ENCODE data around the gene SSBP1.
"Not testable (repeated sequence)": the region's sequence is repeated elsewhere in the genome, so short reads cannot be mapped to it uniquely, and the experiment has no call there.

The SSBP1 gene

DNA sequence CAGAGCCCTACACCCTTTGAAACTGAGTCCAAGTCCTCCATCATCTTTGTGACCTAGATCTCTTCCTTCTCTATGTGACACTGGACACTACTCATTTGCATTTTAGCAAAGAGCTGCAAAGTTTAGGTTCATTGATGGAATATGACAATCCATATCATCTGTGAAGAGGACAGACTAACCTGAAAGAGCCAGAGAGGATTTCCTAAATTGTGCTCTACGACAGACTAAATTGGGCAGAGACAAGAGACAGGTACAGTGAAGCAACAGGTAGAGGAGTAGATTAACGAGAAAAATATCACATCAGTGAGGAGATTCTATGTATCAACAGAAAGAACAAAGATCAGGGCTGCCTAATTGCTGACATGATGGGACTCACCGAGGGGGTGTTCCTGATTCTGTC, 25.6 kb downstream of the SSBP1 start, which contains the start of gene TAS2R3:
Gene TAS2R3, plus strand, starts transcription at position 301 of the 400 bp plus-strand sequence. Its CDS starts 62 bp downstream, at position 363.
- H3K36me3 ChIP-seq (ENCODE audit: insufficient read depth, low read length), result peaks cover 47% of the 10 kb centered on the region
- no peaks in the 10 kb centered on the region for H3K9me3 ChIP-seq (ENCODE audit: low read length)
- no peaks in the 10 kb centered on the region for H4K20me1 ChIP-seq (ENCODE audit: insufficient read depth, low read length)
- H3K4me2 ChIP-seq (ENCODE audit: low read length), result no peak within 1 kb of the TSS
- no peaks in the 10 kb centered on the region for H3F3A ChIP-seq (ENCODE audit: insufficient read depth, low read length)
- H3K9me2 ChIP-seq (ENCODE audit: low read depth, low read length), result no peaks in the 10 kb centered on the region
- H3K27me3 ChIP-seq (ENCODE audit: insufficient read depth, low read length), result no peaks in the 10 kb centered on the region
- no peak within 1 kb of the TSS for H3K9ac ChIP-seq (ENCODE audit: low read length)
- TF ChIP-seq CTCF (IDR thresholded peaks at IDR 0.05; ENCODE audit: low read length), result no peak
- TF ChIP-seq EZH2 (IDR thresholded peaks at IDR 0.05; ENCODE audit: borderline replicate concordance, low read length), result no peak
- H3K4me3 ChIP-seq (ENCODE audit: low read depth, low read length, poor library complexity, severe bottlenecking), result no peak within 1 kb of the TSS
- H3K27ac ChIP-seq (ENCODE audit: low read depth, low read length, poor library complexity, severe bottlenecking), result no peak within 1 kb of the TSS
- H3K4me1 ChIP-seq (ENCODE audit: insufficient read depth, low read length, severe bottlenecking), result no peaks in the 10 kb centered on the region
- H2AFZ ChIP-seq (ENCODE audit: low read length), result no peak within 1 kb of the TSS
- H3K79me2 ChIP-seq (ENCODE audit: insufficient read depth, low read length), result no peaks in the 10 kb centered on the region

- H3K27ac ChIP-seq (ENCODE audit: low read depth, low read length, poor library complexity, severe bottlenecking); H3K9ac ChIP-seq (ENCODE audit: low read length); H4K20me1 ChIP-seq (ENCODE audit: insufficient read depth, low read length); H3F3A ChIP-seq (ENCODE audit: insufficient read depth, low read length); H3K4me2 ChIP-seq (ENCODE audit: low read length); H2AFZ ChIP-seq (ENCODE audit: low read length); H3K36me3 ChIP-seq (ENCODE audit: insufficient read depth, low read length); H3K4me1 ChIP-seq (ENCODE audit: insufficient read depth, low read length, severe bottlenecking); H3K4me3 ChIP-seq (ENCODE audit: low read depth, low read length, poor library complexity, severe bottlenecking); H3K27me3 ChIP-seq (ENCODE audit: insufficient read depth, low read length); H3K9me2 ChIP-seq (ENCODE audit: low read depth, low read length); H3K79me2 ChIP-seq (ENCODE audit: insufficient read depth, low read length); H3K9me3 ChIP-seq (ENCODE audit: low read length): not testable (repeated sequence)
These were observed 32.0 kb downstream of the SSBP1 start for GRCh38 chr7:141770083-141770583.

GRCh38 chr7:141776374-141776773, 38.2 kb downstream of the SSBP1 start, which contains the start of gene TAS2R4:
Gene TAS2R4 (plus strand): TSS chr7:141776674. CDS start chr7:141778489, 1,815 bp downstream.
- Histone ChIP-seq H3K9ac (ENCODE audit: low read length) (no peak within 1 kb of the TSS), H2AFZ (ENCODE audit: low read length) (no peak within 1 kb of the TSS), H3K27me3 (ENCODE audit: insufficient read depth, low read length) (no peaks in the 10 kb centered on the region), H3K79me2 (ENCODE audit: insufficient read depth, low read length) (no peaks in the 10 kb centered on the region), H3K4me3 (ENCODE audit: low read depth, low read length, poor library complexity, severe bottlenecking) (no peak within 1 kb of the TSS), H3K36me3 (ENCODE audit: insufficient read depth, low read length) (peaks cover 23% of the 10 kb centered on the region), H3K4me1 (ENCODE audit: insufficient read depth, low read length, severe bottlenecking) (no peaks in the 10 kb centered on the region), H3K4me2 (ENCODE audit: low read length) (no peak within 1 kb of the TSS), H3K27ac (ENCODE audit: low read depth, low read length, poor library complexity, severe bottlenecking) (no peak within 1 kb of the TSS), H3K9me3 (ENCODE audit: low read length) (no peaks in the 10 kb centered on the region), H3K9me2 (ENCODE audit: low read depth, low read length) (no peaks in the 10 kb centered on the region), H4K20me1 (ENCODE audit: insufficient read depth, low read length) (no peaks in the 10 kb centered on the region), H3F3A (ENCODE audit: insufficient read depth, low read length) (no peaks in the 10 kb centered on the region)
- TF ChIP-seq CTCF (IDR thresholded peaks at IDR 0.05; ENCODE audit: low read length) (no peak), EZH2 (IDR thresholded peaks at IDR 0.05; ENCODE audit: borderline replicate concordance, low read length) (no peak)

Data from OCI-LY1 (cell line).